GM12872 (cell line): ENCODE data around the gene FKBP6.
A peak's percentile ranks its signal among the peaks of the same experiment; 100 is the strongest.

Experiments
- TF ChIP-seq, protein P1 (sequence below): IDR thresholded peaks from 3 replicates; pipeline ENCODE4 v1.5.1; 2011; ENCODE audit warnings: low read depth, mild to moderate bottlenecking, low read length, moderate library complexity; ENCODE audit not compliant: insufficient read depth

FKBP6 gene

GRCh38 chr7:73313521-73313906, 14.4 kb upstream of the FKBP6 start:
- TF ChIP-seq, protein P1, sequence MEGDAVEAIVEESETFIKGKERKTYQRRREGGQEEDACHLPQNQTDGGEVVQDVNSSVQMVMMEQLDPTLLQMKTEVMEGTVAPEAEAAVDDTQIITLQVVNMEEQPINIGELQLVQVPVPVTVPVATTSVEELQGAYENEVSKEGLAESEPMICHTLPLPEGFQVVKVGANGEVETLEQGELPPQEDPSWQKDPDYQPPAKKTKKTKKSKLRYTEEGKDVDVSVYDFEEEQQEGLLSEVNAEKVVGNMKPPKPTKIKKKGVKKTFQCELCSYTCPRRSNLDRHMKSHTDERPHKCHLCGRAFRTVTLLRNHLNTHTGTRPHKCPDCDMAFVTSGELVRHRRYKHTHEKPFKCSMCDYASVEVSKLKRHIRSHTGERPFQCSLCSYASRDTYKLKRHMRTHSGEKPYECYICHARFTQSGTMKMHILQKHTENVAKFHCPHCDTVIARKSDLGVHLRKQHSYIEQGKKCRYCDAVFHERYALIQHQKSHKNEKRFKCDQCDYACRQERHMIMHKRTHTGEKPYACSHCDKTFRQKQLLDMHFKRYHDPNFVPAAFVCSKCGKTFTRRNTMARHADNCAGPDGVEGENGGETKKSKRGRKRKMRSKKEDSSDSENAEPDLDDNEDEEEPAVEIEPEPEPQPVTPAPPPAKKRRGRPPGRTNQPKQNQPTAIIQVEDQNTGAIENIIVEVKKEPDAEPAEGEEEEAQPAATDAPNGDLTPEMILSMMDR, result no peak

DNA sequence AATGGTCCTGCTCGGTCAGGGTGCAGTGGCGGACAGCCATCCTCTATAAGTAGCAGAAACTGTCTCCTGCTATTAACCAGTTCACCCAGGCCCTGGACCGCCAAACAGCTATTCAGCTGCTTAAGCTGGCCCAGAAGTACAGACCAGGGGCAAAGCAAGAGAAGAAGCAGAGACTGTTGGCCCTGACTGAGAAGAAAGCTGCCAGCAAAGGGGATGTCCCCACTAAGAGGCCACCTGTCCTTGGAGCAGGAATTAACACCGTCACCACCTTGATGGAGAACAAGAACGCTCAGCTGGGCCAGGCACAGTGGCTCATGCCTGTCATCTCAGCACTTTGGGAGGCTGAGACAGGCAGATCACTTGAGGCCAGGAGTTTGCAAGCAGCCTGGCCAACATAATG, 13.7 kb upstream of the FKBP6 start:
- TF ChIP-seq, protein P1, result no peak

DNA sequence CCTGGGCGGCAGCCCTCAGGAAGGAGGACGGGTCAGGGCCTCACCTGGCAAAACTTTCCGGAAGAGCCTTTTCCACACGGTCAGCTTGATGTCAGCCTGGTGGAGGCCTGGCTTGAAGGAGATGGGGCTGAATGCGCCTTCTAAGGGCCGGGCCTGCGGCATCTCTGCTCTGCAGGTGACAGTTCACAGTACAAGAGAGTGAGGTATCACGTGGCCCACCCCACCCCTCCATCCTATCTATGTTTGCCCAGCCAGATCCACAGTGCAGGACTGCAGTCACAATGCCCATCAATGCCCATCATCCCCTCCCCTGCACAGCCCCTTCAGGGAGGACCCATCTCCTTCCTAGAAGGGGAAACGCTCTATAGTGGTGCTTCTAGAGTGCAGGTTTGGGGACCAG, 11.4 kb upstream of the FKBP6 start:
- TF ChIP-seq, protein P1, result no peak

DNA sequence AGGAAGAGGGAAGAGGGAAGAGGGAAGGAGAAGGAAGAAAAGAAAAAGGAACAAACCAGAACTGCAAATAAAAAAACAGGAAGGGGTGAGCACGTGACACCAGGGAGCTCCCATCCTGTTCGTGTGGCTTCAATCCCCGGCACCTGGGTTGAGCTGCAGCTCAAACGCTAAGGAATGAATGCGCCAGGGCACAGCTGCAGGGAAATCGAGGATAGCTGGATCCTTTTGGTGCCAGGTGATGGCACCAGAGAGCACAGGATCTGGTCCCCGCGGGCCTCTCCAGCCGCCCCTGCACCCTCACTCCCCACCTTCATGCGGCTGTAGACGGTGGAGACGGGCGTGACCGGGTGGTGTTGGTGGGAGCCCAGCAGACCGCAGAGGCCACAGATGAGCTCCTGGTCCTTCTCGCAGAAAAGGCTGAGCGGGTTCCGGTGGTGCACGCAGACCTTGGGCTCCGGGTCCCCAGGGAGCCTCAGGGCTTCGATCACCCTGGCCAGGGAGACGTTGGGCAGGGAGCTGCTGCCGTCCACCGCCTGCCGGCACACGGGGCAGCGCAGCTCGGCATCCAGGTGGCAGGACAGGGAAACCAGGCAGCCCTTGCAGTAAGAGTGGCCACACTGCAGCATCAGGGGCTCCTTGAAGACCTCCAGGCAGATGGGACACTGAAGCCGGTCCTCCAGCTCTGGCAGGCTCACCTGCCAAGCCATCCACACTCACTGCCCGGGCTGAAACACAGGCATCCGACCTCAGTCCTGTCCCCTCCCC, 3.7 kb upstream of the FKBP6 start:
- TF ChIP-seq, protein P1, result peak; percentile 80

DNA sequence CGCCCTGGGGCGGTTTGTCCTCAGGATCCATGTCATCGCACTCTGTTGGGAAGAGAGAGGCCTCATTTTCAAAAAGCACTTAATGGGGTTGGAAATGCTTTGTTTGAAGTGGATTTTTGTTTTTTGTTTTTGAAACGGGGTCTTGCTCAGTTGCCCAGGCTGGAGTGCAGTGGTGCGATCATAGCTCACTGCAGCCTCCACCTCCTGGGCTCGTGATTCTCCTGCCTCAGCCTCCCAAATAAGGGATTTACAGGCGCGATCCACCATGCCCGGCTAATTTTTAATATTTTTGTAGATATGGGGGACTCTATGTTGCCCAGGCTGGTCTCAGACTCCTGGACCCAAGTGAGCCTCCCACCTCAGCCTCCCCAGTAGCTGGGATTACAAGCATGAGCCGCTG, 735 bp downstream of the FKBP6 start:
- TF ChIP-seq, protein P1, result no peak

GRCh38 chr7:73329861-73330581, 2.1 kb downstream of the FKBP6 start:
- TF ChIP-seq, protein P1, result no peak

DNA sequence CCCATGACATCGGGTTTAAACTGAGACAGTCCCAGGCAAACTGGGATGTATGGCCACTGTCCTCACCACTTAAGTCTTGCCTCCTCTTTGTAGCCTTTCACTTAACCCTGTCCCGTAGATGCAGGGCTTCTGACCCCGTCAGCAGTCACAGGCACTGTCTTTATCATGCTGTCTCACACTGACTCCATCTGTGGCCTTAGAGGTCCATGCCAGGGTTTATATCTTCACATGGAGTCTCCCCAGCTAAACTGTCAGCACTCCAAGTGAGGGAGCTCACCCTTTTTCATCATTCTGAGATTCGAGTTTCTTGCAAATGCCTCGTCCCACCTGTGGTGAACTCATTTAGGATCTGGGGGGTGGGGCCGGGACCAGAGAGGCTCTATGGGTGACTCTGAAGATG, 2.8 kb downstream of the FKBP6 start:
- TF ChIP-seq, protein P1, result no peak
